ENCODE data around the gene CRACDL. TPM values are rescaled to one million over a fixed set of nuclear protein-coding genes. Genes with fewer than 3 reads are reported as not detected.

The CRACDL gene
- polyA plus RNA-seq, 4 donors = 2.7 to 3.7 (median 3.1) TPM

GRCh38 chr2:98781822-98782221, 154.2 kb downstream of the CRACDL start:
- no peak for DNase-seq (ENCODE audit: low read depth in 4 of 4, low spot score in 2 of 4)

DNA sequence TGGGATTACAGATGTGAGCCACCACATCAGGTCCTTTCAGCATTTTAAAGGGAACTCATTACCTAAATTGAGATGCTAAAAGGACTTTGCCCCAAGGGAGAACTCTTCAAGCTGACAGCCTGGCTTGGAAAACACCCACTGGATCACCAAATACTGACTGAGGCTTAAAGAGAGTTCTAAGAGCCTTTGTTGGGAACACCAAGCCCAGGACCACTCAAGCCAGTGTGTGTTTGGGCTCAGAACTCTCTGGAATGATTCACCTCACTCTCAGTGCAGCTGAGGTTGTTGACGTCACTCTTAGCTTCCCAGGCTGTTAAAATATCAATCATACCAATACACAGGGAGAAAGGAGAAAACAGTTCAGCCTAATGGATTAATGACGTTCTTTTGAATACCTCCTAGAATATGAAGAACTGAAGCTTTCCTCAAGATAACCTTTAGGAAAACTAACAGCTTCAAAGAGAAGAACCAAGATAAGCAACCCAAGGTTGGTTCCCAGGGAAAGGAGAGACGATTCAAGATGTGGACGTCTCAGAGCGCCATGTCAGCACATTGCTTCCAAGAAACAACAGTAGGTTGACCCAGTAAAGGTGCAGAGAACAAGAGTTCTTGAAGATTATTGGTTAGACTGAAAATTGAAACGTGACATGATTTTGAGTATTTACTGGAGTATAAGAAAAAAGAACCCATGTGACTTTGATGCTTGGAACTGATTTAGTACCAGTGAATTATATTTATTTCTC, 157.1 kb downstream of the CRACDL start:
- no peak for DNase-seq (ENCODE audit: low read depth in 4 of 4, low spot score in 2 of 4)

DNA sequence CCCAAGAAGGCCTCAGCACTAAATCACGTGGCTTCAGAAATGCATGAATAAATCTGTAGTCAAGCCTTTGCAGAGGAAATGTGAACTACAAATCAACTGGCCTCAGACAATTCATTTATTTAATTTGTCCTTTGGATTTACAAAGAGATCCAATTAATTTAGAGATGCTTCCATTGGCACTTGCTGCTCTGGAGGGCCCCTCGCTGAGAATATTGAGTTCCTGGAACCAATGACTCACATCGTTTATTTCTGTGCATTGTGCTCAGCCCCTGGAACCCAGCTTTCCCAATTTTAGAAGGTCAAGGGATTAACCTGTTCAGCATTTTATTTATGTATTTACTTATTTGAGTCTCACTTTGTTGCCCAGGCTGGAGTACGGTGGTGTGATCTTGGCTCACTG, 157.9 kb downstream of the CRACDL start:
- DNase-seq (ENCODE audit: low read depth in 4 of 4, low spot score in 2 of 4) = no peak

DNA sequence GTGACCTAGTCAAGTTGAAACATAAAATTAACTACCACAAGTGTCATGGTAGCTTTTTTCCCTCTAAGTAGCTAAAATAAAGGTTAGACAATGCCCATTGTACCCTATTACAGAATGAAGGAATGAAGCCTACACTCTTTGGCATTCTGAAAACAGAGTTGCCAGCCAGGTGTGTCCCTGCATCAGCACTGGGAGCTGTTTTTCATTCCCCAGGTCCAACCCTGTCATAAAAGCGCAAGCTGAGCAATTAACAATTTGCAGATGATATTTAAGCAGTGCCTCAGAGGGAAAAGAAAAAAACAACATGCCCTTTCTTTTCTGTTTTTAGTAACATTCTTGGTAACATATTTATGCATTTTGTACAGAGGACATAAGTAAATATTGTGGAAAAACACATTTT, 158.3 kb downstream of the CRACDL start:
- DNase-seq (ENCODE audit: low read depth in 4 of 4, low spot score in 2 of 4) = no peak

GRCh38 chr2:98777076-98777475, 158.9 kb downstream of the CRACDL start:
- DNase-seq (ENCODE audit: low read depth in 4 of 4, low spot score in 2 of 4) = no peak

GRCh38 chr2:98776136-98776535, 159.9 kb downstream of the CRACDL start:
- DNase-seq (ENCODE audit: low read depth in 4 of 4, low spot score in 2 of 4) = no peak

GRCh38 chr2:98775146-98775986, 160.7 kb downstream of the CRACDL start:
- DNase-seq (ENCODE audit: low read depth in 4 of 4, low spot score in 2 of 4) = no peak

- no peak for DNase-seq (ENCODE audit: low read depth in 4 of 4, low spot score in 2 of 4)
Observed at GRCh38 chr2:98773907-98774306, 162.1 kb downstream of the CRACDL start.

GRCh38 chr2:98773169-98773568, 162.9 kb downstream of the CRACDL start:
- DNase-seq (ENCODE audit: low read depth in 4 of 4, low spot score in 2 of 4) = no peak

DNA sequence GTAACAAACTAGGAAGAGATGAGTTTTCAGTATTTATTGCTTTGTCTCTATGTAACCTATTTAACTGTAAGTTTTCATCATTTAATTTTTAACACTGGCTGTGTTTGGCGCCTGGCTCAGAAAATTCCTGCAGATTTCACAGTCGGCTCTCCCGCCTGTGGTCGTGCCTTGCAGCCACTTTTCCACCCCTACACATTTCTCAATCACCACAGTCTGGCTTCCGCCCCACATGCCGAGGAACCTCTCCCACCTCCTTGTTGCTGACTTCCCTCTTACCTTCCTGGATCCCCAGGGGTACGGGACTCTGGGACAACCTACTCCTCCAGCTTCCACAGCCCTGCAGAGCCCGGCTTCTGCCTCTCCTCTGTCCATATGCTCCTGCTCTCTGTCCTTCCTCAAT, 163.5 kb downstream of the CRACDL start:
- DNase-seq (ENCODE audit: low read depth in 4 of 4, low spot score in 2 of 4) = no peak

GRCh38 chr2:98771721-98772524, 164.1 kb downstream of the CRACDL start:
- no peak for DNase-seq (ENCODE audit: low read depth in 4 of 4, low spot score in 2 of 4)

DNA sequence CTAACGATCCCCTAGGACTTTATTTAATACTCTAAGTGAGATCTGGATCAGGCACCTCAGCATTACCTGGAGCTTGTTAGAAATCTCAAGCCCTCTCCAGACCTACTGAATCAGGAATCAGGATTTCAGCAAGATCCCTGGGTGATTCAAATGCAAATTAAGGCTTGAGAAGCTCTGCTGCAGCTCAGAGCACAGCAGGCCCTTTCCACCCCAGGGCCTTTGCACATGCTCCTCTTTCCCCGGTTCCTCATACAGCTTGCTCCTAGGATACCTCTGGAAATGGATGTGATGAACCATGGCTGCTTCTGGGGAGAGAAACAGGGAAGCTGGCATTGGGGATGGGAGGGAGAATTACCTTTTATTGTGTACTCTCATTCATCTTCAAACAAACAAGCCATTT, 164.8 kb downstream of the CRACDL start:
- no peak for DNase-seq (ENCODE audit: low read depth in 4 of 4, low spot score in 2 of 4)

DNA sequence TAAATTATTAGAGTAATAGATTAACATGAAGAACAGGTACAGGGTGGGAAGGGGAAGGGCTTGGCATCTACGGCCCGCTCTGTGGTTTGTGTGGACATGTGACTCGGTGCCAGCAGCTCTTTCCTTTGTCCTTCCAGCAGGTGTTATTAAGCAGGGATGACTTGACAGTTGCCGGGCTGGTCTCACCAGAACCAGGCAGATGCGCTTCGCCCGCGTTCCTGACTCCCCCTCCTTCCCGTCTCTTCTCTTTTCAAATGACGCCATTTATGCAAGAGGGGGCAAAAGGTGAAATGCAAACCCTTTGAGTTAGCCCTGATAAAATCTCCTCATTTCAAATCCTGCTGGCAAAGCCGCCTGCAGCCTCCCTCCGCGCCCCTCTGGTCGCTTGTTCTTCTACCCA, 166.2 kb downstream of the CRACDL start:
- no peak for DNase-seq (ENCODE audit: low read depth in 4 of 4, low spot score in 2 of 4)

- no peak for DNase-seq (ENCODE audit: low read depth in 4 of 4, low spot score in 2 of 4)
Observed at GRCh38 chr2:98769114-98769476, 166.9 kb downstream of the CRACDL start.

- DNase-seq (ENCODE audit: low read depth in 4 of 4, low spot score in 2 of 4) = no peak
Observed at GRCh38 chr2:98768384-98769113, 167.5 kb downstream of the CRACDL start.

- no peak for DNase-seq (ENCODE audit: low read depth in 4 of 4, low spot score in 2 of 4)
Observed at GRCh38 chr2:98764499-98764898, 171.5 kb downstream of the CRACDL start.

DNA sequence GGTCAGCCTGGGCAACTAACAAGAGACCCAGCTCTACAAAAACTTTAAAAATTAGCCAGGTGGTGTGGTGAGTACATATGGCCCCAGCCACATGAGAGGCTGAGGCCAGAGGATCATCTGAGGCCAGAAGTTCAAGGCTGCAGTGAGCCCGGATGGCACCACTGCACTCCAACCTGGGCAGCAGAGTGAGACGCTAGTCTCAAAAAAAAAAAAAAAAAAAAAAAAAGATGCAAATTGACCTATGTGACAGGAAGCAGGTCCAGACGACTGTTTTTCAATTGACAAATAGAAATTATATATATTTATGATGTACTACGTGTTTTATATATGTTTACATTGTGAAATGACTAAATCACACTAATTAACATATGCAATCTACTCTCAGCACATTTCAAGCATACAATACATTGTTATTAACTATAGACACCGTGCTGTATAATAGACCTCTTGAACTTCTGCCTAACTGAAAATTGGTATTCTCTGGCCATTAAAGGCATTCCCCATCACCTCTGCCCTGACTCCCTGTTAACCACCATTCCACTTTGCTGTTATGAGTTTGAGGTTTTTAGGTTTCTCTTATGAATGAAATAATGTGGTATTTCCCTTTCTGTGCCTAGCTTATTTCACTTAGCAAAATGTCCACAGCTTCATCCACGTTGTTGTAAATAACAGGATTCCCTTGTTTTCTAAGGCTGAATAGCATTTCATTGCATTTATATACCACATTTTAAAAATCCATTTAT, 172.6 kb downstream of the CRACDL start:
- no peak for DNase-seq (ENCODE audit: low read depth in 4 of 4, low spot score in 2 of 4)

DNA sequence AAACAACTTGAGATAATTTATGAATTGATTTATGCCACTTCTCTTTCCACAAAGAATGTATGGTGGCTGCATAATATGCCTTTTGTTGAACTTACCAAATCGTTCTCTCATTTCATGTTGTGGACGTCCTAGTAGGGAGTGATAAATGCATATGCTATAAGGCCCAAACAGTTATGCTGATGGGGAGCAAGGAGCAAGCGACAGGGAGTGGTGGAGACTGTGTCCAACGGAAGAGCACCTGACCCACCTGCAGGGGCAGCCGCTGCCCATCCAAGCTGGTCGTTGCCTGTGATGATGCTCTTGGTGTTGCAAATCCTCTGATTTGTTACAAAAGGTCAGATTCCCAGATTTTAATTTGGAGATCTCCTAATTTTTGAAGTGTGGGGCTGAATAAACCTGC, 174.1 kb downstream of the CRACDL start:
- no peak for DNase-seq (ENCODE audit: low read depth in 4 of 4, low spot score in 2 of 4)

DNA sequence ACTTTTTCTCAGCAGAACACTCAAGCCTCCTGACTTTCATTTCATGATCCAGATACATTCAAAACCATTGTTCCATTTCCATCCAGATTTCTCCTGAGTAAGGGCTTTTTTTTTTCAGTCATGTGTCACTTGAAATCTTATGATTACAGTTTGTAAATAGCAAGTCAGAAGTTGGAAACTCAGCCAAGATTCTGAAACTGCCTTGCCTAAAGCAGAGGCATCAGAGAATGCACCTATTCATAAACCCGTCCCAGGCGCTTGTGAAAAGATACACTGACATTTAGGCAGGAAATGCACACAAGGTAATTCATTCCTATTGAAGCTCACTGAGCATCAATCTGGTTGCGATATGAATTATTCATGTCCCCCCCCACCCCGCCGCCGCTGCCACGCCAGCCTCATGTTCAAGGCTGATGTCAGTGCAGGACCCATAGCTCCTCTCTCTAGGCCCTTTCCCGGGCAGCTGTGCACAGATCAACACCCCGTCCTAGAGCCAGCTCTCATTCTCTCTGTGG, 174.7 kb downstream of the CRACDL start:
- DNase-seq (ENCODE audit: low read depth in 4 of 4, low spot score in 2 of 4) = no peak

Data from left renal cortex interstitium (tissue), 4 donors.